ENCODE measurements around the gene ERP27.

DNA sequence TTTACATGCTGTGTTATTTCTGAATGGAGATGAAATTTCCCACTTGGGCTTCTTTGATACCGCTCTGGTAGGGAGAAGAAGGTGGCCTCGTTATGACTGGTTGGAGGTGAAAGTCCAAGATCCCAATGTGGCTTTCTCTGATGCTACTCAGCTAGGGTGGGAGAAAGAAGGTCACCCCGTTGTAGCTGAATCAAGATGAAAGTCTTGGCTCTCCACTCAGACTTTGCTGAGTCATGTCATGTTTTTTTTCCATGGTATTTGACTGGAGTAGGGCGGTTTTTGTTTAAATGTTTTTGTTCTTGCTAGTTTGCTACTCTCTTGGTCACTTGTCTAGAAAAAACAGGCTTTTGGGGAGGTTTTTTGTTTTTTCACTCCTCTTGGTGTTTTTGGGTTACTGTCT, 32.1 kb upstream of the ERP27 start:
- TF ChIP-seq, protein P1, sequence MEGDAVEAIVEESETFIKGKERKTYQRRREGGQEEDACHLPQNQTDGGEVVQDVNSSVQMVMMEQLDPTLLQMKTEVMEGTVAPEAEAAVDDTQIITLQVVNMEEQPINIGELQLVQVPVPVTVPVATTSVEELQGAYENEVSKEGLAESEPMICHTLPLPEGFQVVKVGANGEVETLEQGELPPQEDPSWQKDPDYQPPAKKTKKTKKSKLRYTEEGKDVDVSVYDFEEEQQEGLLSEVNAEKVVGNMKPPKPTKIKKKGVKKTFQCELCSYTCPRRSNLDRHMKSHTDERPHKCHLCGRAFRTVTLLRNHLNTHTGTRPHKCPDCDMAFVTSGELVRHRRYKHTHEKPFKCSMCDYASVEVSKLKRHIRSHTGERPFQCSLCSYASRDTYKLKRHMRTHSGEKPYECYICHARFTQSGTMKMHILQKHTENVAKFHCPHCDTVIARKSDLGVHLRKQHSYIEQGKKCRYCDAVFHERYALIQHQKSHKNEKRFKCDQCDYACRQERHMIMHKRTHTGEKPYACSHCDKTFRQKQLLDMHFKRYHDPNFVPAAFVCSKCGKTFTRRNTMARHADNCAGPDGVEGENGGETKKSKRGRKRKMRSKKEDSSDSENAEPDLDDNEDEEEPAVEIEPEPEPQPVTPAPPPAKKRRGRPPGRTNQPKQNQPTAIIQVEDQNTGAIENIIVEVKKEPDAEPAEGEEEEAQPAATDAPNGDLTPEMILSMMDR (IDR thresholded peaks at IDR 0.05; ENCODE audit: low read depth, low read length) = no peak
- TF ChIP-seq POLR2A (IDR thresholded peaks at IDR 0.05; ENCODE audit: extremely low read depth, insufficient read length) (no peak), MYC (IDR thresholded peaks at IDR 0.05; ENCODE audit: low read depth, low read length) (no peak)
